Activated T-cell treated with anti-CD3 and anti-CD28 coated beads for 1 hour (primary cell): Measurements from ENCODE around the gene NUP88.

Experiments used
- DNase-seq: peaks from one replicate; pipeline ENCODE4 v3.0.0-alpha.2; 2020; ENCODE audit warnings: low read depth

NUP88 gene

GRCh38 chr17:5355421-5356129, 63.9 kb downstream of the NUP88 start:
- DNase-seq: no peak

GRCh38 chr17:5354886-5355415, 64.5 kb downstream of the NUP88 start:
- DNase-seq: no peak

- DNase-seq: no peak
Measured at GRCh38 chr17:5354310-5354709, 65.2 kb downstream of the NUP88 start.

GRCh38 chr17:5352681-5353289, 66.7 kb downstream of the NUP88 start:
- no peak for DNase-seq

GRCh38 chr17:5344914-5345313, 74.5 kb downstream of the NUP88 start:
- no peak for DNase-seq
